ENCODE results near the gene ACOX3. TPM values are rescaled to one million over a fixed set of nuclear protein-coding genes. Genes with fewer than 3 reads are reported as not detected.
"Not testable (repeated sequence)": the region's sequence is repeated elsewhere in the genome, so short reads cannot be mapped to it uniquely, and the experiment has no call there.

The ACOX3 gene
- polyA plus RNA-seq, 4 donors, result 15.4 to 19.2 (median 16.5) TPM

DNA sequence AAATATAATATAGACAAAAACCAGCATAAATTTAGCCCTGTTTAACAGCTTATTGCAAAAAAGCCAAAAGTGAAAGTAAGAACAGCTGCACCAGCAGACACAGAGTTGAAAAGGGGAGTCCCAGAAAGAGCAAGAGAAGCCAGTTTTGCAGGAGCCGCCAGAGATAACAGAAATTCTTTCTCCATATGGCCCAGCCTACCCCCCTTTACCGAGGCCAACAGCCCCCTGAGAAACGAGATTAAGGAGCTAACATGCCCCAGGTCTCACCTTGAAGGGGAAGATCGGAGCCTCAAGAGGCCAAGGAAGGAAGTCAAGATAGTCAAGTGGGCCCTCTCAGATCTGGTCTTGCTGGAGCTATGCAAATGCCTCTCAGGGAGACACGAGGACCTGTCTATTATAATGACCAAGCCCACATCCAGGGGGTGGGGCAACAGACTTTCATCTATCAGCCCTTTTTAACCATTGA is 4.8 kb downstream of the ACOX3 start:
- no peak for DNase-seq (ENCODE audit: low read depth in 4 of 4, low spot score in 2 of 4)

DNA sequence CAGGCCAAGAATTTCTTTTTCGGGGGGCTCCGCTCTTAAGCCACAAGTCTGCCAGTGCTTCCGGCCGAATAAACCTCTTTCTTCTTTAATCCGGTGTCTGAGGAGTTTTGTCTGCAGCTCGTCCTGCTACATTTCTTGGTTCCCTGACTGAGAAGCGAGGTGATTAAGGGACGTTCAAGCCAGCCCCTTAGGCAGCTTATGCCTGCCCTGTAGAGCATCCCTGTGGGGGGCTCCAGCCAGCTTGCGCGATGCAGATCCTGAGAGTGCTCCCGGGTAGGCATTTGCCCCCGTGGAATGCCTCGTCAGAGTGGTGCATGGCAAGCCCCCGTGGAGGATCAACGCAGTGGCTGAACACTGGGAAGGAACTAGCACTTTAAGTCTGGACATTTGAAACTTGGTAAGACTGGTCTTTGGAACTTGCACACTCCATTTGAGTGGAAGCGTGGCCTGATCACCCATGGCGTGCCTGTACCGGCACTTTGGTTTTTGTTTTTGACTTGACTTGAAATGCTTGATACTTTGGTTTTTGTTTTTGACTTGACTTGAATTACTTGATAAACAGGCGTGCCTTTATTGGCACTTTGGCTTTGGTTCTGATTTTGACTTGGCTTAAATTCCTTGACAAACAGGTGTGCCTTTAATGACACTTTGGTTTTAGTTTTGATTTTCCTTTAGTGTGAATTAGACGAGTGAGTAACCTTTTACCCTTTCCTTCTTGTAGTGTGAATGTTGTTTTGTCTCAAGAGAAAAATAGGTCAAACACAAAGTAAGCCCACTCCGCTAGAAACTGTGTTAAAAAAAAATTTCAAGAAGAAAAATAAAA is 6.1 kb downstream of the ACOX3 start:
- no peak for DNase-seq (ENCODE audit: low read depth in 4 of 4, low spot score in 2 of 4)

DNA sequence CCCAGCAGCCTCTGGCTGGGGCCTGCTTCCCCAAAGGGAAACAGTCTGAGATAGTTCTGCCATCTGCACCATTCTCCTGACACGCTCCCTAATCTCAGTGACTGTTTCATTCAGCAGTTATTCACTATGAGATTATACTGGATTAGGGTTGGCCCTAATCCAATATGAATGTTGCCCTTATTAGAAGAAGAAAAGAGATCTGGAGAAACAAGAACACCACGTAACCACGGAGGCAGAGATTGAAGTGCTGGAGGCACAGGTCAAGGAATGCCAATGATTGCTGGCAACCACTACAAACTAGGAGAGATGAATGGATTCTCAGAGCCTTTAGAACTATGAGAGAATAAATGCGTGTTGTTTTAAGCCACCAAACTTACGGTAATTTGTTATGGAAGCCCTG is 7.4 kb downstream of the ACOX3 start:
- no peak for DNase-seq (ENCODE audit: low read depth in 4 of 4, low spot score in 2 of 4)

DNA sequence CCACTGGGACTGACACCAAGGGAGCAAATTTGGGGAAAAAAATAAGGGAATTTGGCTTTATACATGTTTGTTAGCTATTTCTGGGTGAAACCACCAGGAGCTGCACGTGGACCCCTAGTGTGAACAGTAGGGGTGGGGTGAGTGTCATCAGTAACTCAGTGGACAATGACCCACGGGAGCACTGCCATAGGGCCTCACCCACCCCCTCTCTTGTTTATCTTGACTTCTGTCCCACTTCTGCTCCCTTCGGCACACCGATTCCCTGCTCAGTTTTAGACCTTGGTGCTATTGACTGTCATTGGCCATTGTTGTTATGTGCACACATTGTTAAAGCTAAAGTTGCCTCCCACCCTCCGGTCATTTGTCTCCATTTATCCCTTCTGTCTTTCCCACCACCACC is 9.0 kb downstream of the ACOX3 start:
- DNase-seq (ENCODE audit: low read depth in 4 of 4, low spot score in 2 of 4), result no peak

DNA sequence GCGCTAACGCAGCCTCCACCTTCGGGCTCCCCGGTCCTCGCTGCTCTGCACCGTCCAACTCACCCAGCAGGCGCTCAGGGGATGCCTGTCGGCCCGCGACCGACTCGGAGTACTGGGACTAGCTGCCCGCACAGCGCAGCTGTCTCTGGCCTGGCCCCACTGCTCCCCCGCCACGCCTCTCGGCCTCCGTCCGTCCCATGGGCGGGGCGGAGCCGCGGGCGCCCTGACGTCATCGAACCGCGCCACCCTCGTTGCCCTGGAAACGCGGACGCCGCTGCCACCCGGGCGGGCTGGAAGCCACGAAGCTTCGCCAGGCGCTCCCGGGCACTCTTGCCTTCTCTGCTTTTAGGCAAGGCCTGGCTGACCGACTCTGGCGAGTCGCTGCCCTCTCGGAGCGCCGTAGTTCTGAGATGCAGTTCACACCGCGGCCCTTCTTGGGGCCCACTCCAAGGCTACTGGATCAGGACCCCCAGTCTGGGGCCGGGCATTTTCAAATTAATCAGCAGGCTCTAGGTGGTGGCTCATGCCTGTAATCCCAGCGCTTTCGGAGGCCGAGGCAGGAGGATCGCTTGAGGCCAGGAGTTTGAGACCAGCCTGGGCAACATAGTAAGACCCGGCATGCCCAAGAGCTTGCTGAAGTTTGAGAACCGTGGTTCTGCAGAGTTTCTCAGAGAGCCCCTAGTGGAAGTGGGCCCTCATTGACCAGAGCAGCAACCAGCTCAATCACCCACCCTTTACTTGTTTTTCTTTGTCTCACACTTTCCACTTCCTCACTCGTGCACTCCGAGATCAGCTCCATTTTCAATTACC is 12.0 kb downstream of the ACOX3 start:
- peak in 3 of 4 donors; percentile 72 to 79 (median 76) for DNase-seq (ENCODE audit: low read depth in 4 of 4, low spot score in 2 of 4)

DNA sequence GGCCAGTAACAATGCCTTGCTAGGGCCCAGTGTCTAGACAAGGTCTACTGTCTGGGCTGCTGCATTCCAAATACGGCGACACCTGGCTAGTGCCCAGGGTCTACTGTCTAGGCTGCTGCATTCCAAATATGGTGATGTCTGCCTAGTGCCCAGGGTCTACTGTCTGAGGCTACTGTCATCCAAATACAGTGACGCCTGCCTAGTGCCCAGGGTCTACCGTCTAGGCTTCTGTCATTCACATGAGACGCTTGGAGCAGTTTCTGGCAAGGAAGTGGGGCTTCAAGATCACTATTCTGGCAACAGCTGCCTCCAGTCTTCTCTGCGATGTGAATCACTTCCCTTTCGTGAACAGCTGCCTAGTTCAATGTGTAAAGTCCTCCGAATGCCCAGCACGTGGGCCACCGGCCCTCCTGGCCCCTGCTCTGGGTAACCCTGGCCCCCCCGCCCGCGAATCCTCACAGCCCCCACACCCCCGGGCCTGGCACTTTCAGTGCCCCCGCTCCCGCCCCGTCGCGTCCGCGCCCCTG is 12.7 kb downstream of the ACOX3 start:
- DNase-seq (ENCODE audit: low read depth in 4 of 4, low spot score in 2 of 4), result no peak

DNA sequence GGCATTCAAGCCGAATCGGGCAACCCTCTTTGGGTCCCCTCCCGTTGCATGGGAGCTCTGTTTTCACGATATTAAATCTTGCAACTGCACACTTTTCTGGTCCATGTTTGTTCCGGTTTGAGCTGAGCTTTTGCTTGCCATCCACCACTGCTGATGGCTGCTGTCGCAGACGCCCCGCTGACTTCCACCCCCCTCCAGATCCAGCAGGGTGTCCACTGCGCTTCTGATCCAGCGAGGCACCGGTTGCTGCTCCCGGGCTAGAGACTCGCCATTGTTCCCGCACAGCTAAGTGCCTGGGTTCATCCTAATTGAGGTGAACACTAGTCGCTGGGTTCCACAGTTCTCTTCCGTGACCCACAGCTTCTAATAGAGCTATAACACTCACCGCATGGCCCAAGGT is 13.3 kb downstream of the ACOX3 start:
- DNase-seq (ENCODE audit: low read depth in 4 of 4, low spot score in 2 of 4), result no peak

DNA sequence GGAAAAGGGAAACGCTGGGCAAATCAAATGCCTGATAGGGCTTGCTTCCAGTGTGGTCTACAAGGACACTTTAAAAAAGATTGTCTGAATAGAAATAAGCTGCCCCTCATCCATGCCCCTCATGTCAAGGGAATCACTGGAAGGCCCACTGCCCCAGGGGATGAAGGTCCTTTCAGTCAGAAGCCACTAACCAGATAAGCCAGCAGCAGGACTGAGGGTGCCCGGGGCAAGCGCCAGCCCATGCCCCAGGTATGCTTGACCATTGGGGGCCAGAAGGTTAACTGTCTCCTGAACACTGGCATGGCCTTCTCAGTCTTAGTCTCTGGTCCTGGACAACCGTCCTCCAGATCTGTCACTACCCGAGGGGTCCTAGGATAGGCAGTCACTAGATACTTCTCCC is 17.7 kb downstream of the ACOX3 start:
- DNase-seq (ENCODE audit: low read depth in 4 of 4, low spot score in 2 of 4), result no peak

DNA sequence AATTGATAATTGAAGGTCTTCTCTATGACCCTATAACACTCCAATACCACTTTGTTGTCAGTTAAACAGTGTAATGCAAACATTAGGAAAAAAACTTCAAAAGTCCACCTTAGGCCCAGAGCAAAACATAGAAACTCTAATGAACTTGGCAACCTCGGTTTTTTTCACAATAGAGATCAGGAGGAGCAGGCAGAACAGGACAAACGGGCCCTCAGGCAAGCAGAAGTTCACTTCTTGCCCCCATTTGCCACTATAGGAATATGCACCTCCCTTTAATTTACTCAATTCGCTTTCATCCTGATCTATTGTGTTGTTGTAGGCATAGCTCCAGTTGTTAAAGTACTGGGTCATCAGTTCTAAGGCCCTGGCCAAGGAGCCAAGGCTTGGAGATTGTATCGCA is 18.2 kb downstream of the ACOX3 start:
- no peak for DNase-seq (ENCODE audit: low read depth in 4 of 4, low spot score in 2 of 4)

DNA sequence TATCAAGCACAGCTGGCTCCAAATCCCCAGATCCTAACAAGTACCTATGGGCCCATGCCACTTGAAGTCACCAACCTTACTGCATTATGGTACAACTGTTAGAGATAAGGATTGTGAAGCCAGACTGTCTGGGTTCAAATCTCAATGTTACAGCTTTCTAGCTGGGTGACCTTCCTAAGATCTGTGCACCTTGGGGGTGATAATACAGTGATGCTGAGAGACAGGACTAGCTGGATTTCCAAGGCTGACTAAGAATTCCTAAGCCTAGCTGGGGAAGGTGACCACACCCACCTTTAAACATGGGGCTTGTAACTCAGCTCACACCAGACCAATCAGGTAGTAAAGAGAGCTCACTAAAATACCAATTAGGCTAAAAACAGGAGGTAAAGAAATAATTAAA is 20.4 kb downstream of the ACOX3 start:
- not testable (repeated sequence) for DNase-seq (ENCODE audit: low read depth in 4 of 4, low spot score in 2 of 4)

DNA sequence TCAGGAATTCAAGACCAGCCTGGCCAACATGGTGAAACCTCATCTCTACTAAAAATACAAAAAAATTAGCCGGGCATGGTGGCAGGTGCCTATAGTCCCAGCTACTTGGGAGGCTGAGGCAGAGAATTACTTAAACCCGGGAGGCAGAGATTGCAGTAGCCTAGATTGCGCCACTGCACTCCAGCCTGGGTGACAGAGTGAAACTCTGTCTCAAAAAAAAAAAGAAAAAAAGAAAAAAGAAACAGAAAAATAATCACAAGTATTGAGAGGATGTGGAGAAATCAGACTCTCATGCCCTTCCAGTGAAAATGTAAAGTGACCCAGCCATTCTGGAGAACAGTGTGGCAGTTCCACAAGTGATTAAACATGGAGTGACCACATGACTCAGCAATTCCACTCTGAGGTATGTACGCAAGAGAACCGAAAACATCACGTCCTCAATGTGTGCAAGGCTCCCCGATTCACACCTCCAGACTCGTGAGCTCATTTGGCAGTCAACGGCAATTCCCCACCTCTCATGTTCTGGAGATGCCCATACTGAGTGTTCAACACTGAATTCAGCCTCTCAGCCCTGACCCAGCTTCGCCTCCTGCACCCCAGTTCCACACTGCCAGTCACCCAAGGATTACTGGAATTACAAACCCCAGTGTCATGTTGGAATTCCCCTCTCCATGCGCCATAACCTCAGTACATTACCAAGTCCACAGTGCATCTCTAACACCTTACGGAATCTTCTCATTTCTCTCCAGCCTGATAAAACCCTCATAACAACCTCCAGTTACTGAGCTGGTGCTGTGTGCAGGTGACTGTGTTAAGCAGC is 21.1 kb downstream of the ACOX3 start:
- DNase-seq (ENCODE audit: low read depth in 4 of 4, low spot score in 2 of 4), result no peak

DNA sequence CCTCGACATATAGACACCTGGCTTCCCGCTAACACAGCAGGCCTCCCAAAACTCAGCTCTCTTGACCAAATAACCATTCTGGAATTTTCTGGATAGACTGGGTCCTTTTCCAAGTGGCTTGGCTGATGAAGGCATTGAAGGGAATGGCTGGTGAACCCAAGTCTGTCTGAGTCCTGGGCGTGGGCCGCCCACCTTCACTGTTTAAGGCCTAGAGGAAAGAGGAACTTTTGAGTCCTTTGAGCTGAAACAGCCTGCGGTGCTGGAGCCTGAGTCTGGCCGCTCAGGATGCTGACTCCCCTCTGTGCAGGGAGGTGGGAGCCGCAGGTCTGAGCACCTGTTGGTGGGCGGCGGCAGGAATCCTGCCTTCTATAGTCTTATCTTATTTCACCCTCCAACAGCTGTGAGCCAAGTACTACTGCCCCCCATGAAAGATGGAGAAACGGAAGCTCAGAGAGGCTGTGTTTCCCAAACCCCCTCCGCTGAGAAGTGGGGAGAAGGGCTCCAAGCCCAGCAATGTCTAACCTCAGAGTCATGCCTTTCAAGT is 23.4 kb downstream of the ACOX3 start:
- no peak for DNase-seq (ENCODE audit: low read depth in 4 of 4, low spot score in 2 of 4)

DNA sequence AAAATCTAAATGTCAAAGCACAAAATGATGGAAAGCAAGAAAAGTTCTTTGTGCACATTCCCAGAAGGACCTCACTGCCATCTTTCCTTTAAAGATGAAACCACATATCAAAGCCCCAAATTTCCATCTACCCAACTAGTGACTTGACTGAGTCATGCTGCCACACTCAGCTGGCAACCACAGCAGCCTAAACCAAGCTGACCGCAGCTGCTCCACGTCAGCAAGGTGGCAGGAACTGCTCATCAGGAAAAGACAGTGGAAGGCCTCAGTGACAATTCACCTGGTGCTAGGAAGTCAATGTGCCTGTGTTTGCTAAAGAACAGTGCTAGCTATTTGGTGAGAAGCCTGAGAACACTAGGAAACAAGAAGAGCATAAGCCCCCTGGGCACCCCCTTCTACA is 26.1 kb downstream of the ACOX3 start:
- no peak for DNase-seq (ENCODE audit: low read depth in 4 of 4, low spot score in 2 of 4)

DNA sequence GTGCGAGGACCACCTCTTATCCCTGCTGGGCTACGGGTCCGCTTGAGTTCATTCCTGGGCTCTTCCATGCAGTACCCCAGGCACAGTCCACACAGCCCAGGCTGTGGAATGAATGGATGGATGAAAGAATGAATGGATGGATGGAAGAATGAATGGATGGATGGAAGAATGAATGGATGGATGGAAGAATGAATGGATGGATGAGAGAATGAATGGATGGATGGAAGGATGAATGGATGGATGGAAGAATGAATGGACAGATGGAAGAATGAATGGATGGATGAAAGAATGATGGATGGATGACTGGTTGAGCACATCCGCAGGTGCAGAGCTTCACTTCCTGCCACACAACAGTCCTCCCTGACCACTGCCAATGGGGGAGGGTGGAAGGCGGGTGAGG is 28.2 kb downstream of the ACOX3 start:
- DNase-seq (ENCODE audit: low read depth in 4 of 4, low spot score in 2 of 4), result no peak

DNA sequence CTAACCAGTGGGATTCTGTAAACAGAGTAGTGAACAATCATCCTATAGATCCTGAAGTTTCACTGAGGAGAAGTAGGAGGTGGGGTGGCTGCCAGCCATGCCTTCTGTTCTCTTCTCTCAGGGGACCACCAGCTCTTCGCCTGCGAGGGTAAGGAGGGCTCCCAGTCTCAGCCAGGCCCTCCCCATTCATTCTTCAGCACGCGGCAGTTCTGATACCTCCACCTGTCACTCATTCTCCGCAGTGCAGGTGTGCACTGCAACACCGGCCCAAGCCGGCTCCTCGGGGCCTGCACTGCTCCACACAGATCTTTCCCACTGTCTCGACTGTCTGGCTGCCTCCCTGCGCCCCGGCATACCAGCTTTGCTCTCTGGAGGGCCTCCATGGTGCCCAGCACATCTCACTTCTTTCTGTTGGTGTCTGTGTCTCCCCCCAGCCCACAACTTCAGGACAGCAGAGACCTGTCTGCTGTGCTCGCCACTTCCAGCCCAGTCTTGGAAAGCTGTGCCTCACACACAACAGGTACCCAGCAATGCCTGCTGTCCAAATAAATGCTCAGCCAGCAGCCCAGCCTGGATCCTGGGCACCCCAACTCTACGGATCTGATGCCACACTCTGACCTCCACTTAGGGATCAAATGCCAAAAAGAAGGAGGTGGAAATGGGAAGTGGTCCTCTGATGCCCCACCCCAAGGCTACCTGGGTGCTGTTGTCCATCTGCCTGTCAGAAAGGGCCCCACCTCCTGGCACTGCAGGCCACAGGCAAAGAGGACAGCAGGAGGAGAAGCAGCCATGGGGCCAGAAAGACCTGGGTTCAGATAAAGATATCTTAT is 29.0 kb downstream of the ACOX3 start:
- no peak for DNase-seq (ENCODE audit: low read depth in 4 of 4, low spot score in 2 of 4)

DNA sequence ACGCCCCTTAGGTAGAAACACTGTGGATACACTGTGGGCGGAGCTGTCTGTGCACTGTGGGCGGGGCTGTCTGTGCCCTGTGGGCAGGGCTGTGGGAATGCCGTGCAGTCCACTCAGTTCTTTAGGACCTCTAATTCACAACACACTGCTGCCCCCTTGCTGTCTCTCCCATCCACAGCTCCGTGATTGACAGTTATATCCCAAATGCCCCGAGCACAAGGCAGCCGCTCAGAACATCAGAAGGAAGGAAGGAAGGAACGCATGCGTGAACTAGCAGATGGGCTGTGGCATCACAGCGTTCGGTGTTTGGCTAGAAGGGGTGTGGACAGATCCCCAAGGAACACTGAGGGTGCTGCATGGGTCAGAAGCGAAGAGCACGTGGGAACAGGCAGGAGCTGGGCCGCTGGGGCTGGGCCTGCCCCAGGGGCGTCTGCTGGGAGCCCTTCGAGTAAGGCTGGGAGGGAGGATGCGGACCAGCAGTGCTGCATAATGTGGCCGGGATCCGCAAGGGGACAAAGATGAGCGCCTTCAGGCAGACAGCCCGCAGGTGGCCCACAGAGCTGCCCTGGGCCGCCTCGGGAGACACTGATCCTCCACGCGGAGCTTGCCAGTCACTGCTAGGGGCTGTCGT is 29.8 kb downstream of the ACOX3 start:
- peak in 1 of 4 donors; percentile 24 for DNase-seq (ENCODE audit: low read depth in 4 of 4, low spot score in 2 of 4)

DNA sequence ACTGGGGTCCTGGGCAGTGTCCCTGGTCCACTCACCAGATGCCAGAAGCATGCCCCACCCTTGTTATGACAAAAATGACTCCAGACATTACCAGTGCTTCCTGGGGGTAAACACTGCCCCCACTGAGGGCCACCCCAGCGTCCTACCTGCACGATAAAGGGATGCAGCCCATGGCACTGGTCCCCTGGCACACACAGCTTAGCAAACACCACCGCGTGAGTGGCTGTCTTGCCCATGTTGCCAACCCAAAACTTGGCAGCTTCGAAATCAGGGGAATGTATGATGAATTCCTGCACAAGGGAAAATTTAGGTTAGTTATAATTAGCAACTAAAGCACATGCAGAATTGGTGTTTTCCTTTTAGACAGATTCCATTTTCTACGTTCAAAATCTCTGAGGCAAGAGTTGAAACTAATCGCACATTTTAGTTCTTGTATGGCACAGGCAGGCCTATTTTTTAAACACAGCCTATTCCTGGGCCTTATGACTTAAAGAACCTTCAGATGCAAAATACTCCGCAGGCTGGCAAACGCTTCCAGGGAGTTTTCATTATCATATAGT is 30.4 kb downstream of the ACOX3 start:
- no peak for DNase-seq (ENCODE audit: low read depth in 4 of 4, low spot score in 2 of 4)

DNA sequence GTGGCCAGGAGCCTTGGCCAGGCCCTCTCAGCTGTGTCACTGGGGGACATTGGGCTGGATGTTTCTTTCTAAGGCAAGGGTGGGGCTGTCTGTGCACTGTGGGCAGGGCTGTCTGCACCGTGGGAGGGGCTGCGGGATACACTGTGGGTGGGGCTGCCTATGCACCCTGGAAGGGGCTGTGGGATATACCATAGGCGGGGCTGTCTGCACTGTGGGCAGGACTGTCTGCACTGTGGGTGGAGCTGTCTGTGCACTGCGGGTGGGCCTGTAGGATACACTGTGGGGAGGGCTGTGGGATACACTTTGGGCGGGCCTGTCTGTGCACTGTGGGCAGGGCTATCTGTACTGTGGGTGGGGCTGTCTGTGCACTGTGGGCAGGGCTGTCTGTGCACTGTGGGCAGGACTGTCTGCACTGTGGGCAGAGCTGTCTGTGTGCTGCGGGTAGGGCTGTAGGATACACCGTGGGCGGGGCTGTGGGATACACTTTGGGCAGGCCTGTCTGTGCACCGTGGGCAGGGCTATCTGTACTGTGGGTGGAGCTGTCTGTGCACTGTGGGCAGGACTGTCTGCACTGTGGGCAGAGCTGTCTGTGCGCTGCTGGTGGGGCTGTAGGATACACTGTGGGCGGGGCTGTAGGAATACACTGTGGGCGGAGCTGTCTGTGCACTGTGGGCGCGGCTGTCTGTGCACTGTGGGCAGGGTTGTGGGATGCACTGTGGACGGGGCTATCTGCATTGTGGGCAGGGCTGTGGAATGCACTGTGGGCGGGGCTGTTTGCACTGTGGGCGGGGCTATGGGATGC is 31.1 kb downstream of the ACOX3 start:
- DNase-seq (ENCODE audit: low read depth in 4 of 4, low spot score in 2 of 4), result no peak

Measured in left renal cortex interstitium (tissue), 4 donors.